H1 (cell line): Measurements from ENCODE around the gene ZNF804B. TPM values are rescaled to one million over a fixed set of nuclear protein-coding genes. Genes with fewer than 3 reads are reported as not detected.

Source experiments
- BCL11A ChIP-seq, 2 experiments: IDR thresholded peaks; one replicate each; pipeline ENCODE4 v1.6.1; 2011; ENCODE audit warnings: low read depth in 2 of 2, low read length in 2 of 2, mild to moderate bottlenecking in 2 of 2
- CBX8 ChIP-seq: fragments of 300-800, 300-1000 bp; sonication (generic); IDR thresholded peaks from 2 replicates; pipeline ENCODE4 v1.7.1; 2016; ENCODE audit warnings: low read depth, low read length, borderline replicate concordance
- CTBP2 ChIP-seq: IDR thresholded peaks from 2 replicates; pipeline ENCODE4 v1.7.0; 2011; ENCODE audit warnings: borderline replicate concordance, mild to moderate bottlenecking, moderate library complexity, mixed read lengths, low read length; ENCODE audit not compliant: insufficient read depth, insufficient read length
- GTF2F1 ChIP-seq: IDR thresholded peaks from 2 replicates; pipeline ENCODE4 v1.6.1; 2012; ENCODE audit warnings: low read depth, low read length, improper control_type of control experiment, borderline replicate concordance
- HDAC6 ChIP-seq: IDR thresholded peaks from one replicate; pipeline ENCODE4 v1.7.1; 2012; ENCODE audit warnings: low read depth, mild to moderate bottlenecking, inconsistent platforms, low read length, moderate library complexity
- JUN ChIP-seq: IDR thresholded peaks from 2 replicates; pipeline ENCODE4 v1.6.1; 2011; ENCODE audit warnings: low read depth, mild to moderate bottlenecking, improper control_type of control experiment, low read length
- SP2 ChIP-seq: IDR thresholded peaks from 2 replicates; pipeline ENCODE4 v1.6.1; 2012; ENCODE audit warnings: mild to moderate bottlenecking, low read length, inconsistent platforms
- SP4 ChIP-seq: IDR thresholded peaks from 2 replicates; pipeline ENCODE4 v1.6.1; 2012; ENCODE audit warnings: low read length, inconsistent platforms
- polyA plus RNA-seq, 7 experiments: library from polyadenylated mRNA; depleted of rRNA in 3 of 7; stranded (reverse) in 5 of 7; unstranded in 2 of 7; fragments of >200 nt in 5 of 7; fragments of 200-250 nt in 2 of 7; gene quantifications; 1 replicate in 5 of 7; 2 replicates in 1 of 7; 4 replicates in 1 of 7; pipeline versions ENCODE4 v1.2.1 to v1.2.3, GENCODE V29; 2011 to 2013; ENCODE audit warnings: missing spikeins in 2 of 7, mixed read lengths in 2 of 7
- total RNA-seq: library from RNA; stranded (reverse); fragmentation: NEBNext Ultra II Directional; extraction: Animal tissue kit (Norgen Biotek cat#: 25700); gene quantifications from 2 replicates; pipeline ENCODE4 v1.2.1, GENCODE V29; 2021
- TF ChIP-seq, protein P1 (sequence below): fragments of 300-600 bp; sonication (generic); IDR thresholded peaks from 2 replicates; pipeline ENCODE4 v1.7.1; 2012; ENCODE audit warnings: low read length, moderate library complexity, mild to moderate bottlenecking, inconsistent platforms; ENCODE audit not compliant: insufficient replicate concordance
- TF ChIP-seq, protein P2 (sequence below): IDR thresholded peaks from 2 replicates; pipeline ENCODE4 v1.6.1; 2012; ENCODE audit warnings: inconsistent platforms
- TF ChIP-seq, protein P3 (sequence below): IDR thresholded peaks from 2 replicates; pipeline ENCODE4 v1.6.1; 2011; ENCODE audit warnings: low read depth, mild to moderate bottlenecking, low read length; ENCODE audit not compliant: insufficient read depth

The ZNF804B gene
- total and polyA plus RNA-seq, 2 of the 8 experiments (the other 6 are each of a cell fraction or from before 2014, with no cell fraction given): not detected

DNA sequence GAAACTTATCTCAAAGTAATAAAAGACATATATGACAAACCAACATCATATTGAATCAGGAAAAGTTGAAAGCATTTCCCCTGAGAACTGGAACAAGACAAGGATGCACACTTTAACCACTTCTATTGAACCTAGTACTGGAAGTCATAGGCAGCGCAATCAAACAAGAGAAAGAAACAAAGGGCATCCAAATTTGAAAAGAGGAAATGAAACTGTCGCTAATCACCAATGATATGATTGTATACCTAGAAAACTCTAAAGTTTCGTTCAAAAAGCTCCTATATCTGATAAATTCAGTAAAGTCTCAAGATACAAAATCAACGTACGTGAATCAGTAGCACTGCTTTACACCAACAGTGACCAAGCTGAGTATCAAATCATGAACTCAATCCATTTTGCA, 173.8 kb downstream of the ZNF804B start (continued):
- TF ChIP-seq, protein P1, sequence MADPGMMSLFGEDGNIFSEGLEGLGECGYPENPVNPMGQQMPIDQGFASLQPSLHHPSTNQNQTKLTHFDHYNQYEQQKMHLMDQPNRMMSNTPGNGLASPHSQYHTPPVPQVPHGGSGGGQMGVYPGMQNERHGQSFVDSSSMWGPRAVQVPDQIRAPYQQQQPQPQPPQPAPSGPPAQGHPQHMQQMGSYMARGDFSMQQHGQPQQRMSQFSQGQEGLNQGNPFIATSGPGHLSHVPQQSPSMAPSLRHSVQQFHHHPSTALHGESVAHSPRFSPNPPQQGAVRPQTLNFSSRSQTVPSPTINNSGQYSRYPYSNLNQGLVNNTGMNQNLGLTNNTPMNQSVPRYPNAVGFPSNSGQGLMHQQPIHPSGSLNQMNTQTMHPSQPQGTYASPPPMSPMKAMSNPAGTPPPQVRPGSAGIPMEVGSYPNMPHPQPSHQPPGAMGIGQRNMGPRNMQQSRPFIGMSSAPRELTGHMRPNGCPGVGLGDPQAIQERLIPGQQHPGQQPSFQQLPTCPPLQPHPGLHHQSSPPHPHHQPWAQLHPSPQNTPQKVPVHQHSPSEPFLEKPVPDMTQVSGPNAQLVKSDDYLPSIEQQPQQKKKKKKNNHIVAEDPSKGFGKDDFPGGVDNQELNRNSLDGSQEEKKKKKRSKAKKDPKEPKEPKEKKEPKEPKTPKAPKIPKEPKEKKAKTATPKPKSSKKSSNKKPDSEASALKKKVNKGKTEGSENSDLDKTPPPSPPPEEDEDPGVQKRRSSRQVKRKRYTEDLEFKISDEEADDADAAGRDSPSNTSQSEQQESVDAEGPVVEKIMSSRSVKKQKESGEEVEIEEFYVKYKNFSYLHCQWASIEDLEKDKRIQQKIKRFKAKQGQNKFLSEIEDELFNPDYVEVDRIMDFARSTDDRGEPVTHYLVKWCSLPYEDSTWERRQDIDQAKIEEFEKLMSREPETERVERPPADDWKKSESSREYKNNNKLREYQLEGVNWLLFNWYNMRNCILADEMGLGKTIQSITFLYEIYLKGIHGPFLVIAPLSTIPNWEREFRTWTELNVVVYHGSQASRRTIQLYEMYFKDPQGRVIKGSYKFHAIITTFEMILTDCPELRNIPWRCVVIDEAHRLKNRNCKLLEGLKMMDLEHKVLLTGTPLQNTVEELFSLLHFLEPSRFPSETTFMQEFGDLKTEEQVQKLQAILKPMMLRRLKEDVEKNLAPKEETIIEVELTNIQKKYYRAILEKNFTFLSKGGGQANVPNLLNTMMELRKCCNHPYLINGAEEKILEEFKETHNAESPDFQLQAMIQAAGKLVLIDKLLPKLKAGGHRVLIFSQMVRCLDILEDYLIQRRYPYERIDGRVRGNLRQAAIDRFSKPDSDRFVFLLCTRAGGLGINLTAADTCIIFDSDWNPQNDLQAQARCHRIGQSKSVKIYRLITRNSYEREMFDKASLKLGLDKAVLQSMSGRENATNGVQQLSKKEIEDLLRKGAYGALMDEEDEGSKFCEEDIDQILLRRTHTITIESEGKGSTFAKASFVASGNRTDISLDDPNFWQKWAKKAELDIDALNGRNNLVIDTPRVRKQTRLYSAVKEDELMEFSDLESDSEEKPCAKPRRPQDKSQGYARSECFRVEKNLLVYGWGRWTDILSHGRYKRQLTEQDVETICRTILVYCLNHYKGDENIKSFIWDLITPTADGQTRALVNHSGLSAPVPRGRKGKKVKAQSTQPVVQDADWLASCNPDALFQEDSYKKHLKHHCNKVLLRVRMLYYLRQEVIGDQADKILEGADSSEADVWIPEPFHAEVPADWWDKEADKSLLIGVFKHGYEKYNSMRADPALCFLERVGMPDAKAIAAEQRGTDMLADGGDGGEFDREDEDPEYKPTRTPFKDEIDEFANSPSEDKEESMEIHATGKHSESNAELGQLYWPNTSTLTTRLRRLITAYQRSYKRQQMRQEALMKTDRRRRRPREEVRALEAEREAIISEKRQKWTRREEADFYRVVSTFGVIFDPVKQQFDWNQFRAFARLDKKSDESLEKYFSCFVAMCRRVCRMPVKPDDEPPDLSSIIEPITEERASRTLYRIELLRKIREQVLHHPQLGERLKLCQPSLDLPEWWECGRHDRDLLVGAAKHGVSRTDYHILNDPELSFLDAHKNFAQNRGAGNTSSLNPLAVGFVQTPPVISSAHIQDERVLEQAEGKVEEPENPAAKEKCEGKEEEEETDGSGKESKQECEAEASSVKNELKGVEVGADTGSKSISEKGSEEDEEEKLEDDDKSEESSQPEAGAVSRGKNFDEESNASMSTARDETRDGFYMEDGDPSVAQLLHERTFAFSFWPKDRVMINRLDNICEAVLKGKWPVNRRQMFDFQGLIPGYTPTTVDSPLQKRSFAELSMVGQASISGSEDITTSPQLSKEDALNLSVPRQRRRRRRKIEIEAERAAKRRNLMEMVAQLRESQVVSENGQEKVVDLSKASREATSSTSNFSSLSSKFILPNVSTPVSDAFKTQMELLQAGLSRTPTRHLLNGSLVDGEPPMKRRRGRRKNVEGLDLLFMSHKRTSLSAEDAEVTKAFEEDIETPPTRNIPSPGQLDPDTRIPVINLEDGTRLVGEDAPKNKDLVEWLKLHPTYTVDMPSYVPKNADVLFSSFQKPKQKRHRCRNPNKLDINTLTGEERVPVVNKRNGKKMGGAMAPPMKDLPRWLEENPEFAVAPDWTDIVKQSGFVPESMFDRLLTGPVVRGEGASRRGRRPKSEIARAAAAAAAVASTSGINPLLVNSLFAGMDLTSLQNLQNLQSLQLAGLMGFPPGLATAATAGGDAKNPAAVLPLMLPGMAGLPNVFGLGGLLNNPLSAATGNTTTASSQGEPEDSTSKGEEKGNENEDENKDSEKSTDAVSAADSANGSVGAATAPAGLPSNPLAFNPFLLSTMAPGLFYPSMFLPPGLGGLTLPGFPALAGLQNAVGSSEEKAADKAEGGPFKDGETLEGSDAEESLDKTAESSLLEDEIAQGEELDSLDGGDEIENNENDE: no peak
- TF ChIP-seq BCL11A (IDR thresholded peaks at IDR 0.05; ENCODE audit: low read depth in 2 of 2, low read length in 2 of 2) (no peak), HDAC6 (no peak), CTBP2 (no peak), SP2 (no peak), JUN (no peak), GTF2F1 (no peak), CBX8 (no peak), SP4 (no peak)
- TF ChIP-seq, protein P2, sequence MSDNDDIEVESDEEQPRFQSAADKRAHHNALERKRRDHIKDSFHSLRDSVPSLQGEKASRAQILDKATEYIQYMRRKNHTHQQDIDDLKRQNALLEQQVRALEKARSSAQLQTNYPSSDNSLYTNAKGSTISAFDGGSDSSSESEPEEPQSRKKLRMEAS: no peak
- TF ChIP-seq, protein P3, sequence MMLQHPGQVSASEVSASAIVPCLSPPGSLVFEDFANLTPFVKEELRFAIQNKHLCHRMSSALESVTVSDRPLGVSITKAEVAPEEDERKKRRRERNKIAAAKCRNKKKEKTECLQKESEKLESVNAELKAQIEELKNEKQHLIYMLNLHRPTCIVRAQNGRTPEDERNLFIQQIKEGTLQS: no peak
